Measurements from ENCODE around the gene IQCE. TPM values are rescaled to one million over a fixed set of nuclear protein-coding genes. Genes with fewer than 3 reads are reported as not detected.

IQCE gene
- total and polyA plus RNA-seq, 2 donors (not counting 1 experiment from before 2014, with no cell fraction given) = 3.5 to 9.5 TPM

DNA sequence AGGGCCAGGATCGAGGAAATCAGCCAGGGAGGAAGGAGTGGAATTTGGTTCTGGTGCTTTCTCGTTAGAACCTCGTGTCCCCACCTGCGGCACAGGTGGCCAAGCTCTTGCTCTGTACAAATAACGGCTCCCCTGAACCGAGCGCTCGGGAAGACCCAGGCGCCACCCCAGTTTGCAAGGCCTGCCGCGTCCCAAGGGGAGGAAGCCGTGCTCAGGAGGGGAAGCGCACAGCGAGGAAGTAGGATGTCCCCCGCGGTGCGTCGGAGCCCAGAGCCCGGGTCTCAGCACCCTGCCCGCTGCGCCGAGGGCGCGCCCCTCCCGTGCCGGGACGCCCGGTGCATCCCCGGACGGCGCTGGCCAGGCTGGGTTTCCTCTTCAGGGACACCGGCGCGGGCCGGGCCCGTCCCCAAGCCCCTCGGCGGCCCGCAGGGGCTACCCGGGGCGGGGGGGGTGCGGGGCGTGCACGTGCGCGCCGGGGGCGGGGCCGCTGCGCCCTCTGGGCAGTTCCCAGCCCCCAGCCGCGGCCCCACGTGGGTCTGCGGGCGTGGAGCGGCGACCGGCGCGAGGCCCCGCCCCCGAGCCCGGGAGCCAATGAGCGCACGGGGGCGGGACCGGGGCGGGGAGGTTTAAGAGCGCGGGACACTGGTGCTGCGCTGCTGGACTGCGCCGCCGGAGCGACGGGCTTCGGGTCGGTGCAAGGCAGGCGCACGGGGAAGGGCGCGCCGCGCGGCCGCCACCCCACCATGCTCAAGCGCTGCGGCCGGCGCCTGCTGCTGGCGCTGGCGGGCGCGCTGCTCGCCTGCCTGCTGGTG is 39.5 kb upstream of the IQCE start, which contains the start of gene LFNG:
Gene LFNG (plus strand): TSS at position 656 of the 812 bp plus-strand sequence. CDS start 88 bp downstream, at position 744.
- Mint-ChIP-seq H3K4me3 (peak within 1 kb of the TSS; percentile 99), H3K9me3 (ENCODE audit: insufficient read depth) (no peaks in the 10 kb centered on the region), H3K27ac (peak within 1 kb of the TSS; percentile 96), H3K27me3 (no peaks in the 10 kb centered on the region), H3K4me1 (peaks cover 52% of the 10 kb centered on the region)
- no peaks in the 10 kb centered on the region for H3K9me3 ChIP-seq (ENCODE audit: control extremely low read depth in 1 of 3, control insufficient read depth in 2 of 3, insufficient read depth in 1 of 3, low read length in 2 of 3)
- ChIA-PET POLR2A (interaction anchor here (0.8 to 14.9 kb wide), 3 partner anchors 9 to 36 kb away, joined by 3 to 340 read pairs (median 52); partner anchors contain the start of gene BRAT1), CTCF (interaction anchor here (1.3 kb wide), 1 partner anchor 10 kb away, joined by 4 read pairs; no protein-coding TSS in a partner anchor)
- H2AFZ ChIP-seq (ENCODE audit: insufficient read depth, low read depth, low read length, poor library complexity, severe bottlenecking) = peak within 1 kb of the TSS; percentile 76
- DNase-seq (peak; percentile 94), ATAC-seq (ENCODE audit: low read depth) (peak; percentile 80)
- peaks cover 40 to 49% of the 10 kb centered on the region in 2 donors for H3K4me1 ChIP-seq (ENCODE audit: control insufficient read depth in 2 of 2, insufficient read depth in 2 of 2, low read length in 2 of 2)
- peak within 1 kb of the TSS; percentile 90 for H3K9ac ChIP-seq (ENCODE audit: low read length)
- H3K4me3 ChIP-seq (ENCODE audit: control extremely low read depth in 1 of 5, extremely low read depth in 1 of 5, insufficient read depth in 1 of 5, low read depth in 2 of 5, low read length in 4 of 5) = peak within 1 kb of the TSS; percentile 84 to 100 (median 97)
- H3K4me2 ChIP-seq (replicated peaks; ENCODE audit: low read depth, low read length, poor library complexity, severe bottlenecking) = peak within 1 kb of the TSS; percentile 98
- peaks cover 0 to 29% of the 10 kb centered on the region in 2 experiments for H3K36me3 ChIP-seq (replicated peaks in 1 of 2; ENCODE audit: control extremely low read depth in 1 of 2, control insufficient read depth in 1 of 2, extremely low read depth in 1 of 2, insufficient read depth in 2 of 2, low read length in 1 of 2)
- no peaks in the 10 kb centered on the region for H3K27me3 ChIP-seq (replicated peaks in 1 of 4; ENCODE audit: control extremely low read depth in 1 of 4, control insufficient read depth in 3 of 4, insufficient read depth in 4 of 4, low read length in 3 of 4)
- WGBS (ENCODE audit: insufficient coverage) = under 1% methylated on average over 95 of the region's 95 CpGs
- no peak for TF ChIP-seq EZH2 (IDR thresholded peaks at IDR 0.05; ENCODE audit: borderline replicate concordance, insufficient read depth, low read depth, low read length, poor library complexity, severe bottlenecking)
- H4K20me1 ChIP-seq (ENCODE audit: control insufficient read depth, insufficient read depth, low read length, poor library complexity, severe bottlenecking) = peaks cover 44% of the 10 kb centered on the region
- intact Hi-C loops (cut with micrococcal nuclease) = loop anchor here (1.0 to 2.0 kb wide), 4 partner anchors 8 to 43 kb away; partner anchors contain the start of genes BRAT1 and GRIFIN
- peaks cover 52% of the 10 kb centered on the region for H3K79me2 ChIP-seq (ENCODE audit: control insufficient read depth, insufficient read depth, low read length)
- peak within 1 kb of the TSS; percentile 62 to 75 for H3K27ac ChIP-seq (ENCODE audit: low read length in 2 of 2)

DNA sequence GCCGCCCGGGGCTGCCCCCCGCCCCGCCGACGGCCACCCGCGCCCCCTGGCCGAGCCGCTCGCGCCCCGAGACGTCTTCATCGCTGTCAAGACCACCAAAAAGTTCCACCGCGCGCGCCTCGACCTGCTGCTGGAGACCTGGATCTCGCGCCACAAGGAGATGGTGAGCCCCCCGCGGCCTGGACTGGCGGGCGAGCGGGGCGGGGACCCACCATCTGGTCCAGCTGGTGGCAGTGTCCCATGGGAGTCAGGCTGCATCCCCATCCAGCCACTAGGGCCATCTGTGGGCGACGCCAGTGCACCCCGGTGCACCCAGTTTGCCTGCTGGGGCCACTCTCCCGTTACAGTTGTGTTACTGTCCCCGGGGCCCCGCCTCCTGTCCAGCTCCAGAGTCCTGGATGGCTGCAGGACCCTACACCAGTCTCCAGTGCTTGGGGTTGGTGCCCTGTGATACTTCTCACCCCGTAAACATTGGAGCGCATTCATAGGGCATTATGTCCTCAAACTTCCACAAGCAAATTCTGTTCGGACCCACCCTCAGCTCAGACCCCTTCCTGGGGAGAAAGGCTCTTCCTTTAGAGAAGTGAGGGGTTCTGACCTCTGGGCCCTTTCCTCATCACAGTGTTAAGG is 38.5 kb upstream of the IQCE start:
- no peaks in the 10 kb centered on the region for H3K27me3 ChIP-seq (replicated peaks in 1 of 4; ENCODE audit: control extremely low read depth in 1 of 4, control insufficient read depth in 3 of 4, insufficient read depth in 4 of 4, low read length in 3 of 4)
- peak overlapping the region; percentile 90 for H3K9ac ChIP-seq (ENCODE audit: low read length)
- TF ChIP-seq, protein P1, sequence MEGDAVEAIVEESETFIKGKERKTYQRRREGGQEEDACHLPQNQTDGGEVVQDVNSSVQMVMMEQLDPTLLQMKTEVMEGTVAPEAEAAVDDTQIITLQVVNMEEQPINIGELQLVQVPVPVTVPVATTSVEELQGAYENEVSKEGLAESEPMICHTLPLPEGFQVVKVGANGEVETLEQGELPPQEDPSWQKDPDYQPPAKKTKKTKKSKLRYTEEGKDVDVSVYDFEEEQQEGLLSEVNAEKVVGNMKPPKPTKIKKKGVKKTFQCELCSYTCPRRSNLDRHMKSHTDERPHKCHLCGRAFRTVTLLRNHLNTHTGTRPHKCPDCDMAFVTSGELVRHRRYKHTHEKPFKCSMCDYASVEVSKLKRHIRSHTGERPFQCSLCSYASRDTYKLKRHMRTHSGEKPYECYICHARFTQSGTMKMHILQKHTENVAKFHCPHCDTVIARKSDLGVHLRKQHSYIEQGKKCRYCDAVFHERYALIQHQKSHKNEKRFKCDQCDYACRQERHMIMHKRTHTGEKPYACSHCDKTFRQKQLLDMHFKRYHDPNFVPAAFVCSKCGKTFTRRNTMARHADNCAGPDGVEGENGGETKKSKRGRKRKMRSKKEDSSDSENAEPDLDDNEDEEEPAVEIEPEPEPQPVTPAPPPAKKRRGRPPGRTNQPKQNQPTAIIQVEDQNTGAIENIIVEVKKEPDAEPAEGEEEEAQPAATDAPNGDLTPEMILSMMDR (IDR thresholded peaks at IDR 0.05) = no peak
- no peak for TF ChIP-seq EZH2 (IDR thresholded peaks at IDR 0.05; ENCODE audit: borderline replicate concordance, insufficient read depth, low read depth, low read length, poor library complexity, severe bottlenecking)
- intact Hi-C loops (cut with micrococcal nuclease) = loop anchor here (5.0 kb wide), 1 partner anchor 112 kb away; the partner anchor contains the start of gene TTYH3
- ChIA-PET CTCF (interaction anchor here (1.0 to 2.3 kb wide), 5 partner anchors 10 to 42 kb away, joined by 3 to 21 read pairs (median 6); no protein-coding TSS in a partner anchor), POLR2A (interaction anchor here (1.3 to 14.9 kb wide), 4 partner anchors 9 to 125 kb away, joined by 4 to 340 read pairs (median 34); no protein-coding TSS in a partner anchor)
- no peak overlapping the region for H2AFZ ChIP-seq (ENCODE audit: insufficient read depth, low read depth, low read length, poor library complexity, severe bottlenecking)
- DNase-seq (peak; percentile 59), ATAC-seq (ENCODE audit: low read depth) (no peak)
- H4K20me1 ChIP-seq (ENCODE audit: control insufficient read depth, insufficient read depth, low read length, poor library complexity, severe bottlenecking) = peaks cover 53% of the 10 kb centered on the region
- H3K4me2 ChIP-seq (replicated peaks; ENCODE audit: low read depth, low read length, poor library complexity, severe bottlenecking) = peak overlapping the region; percentile 85
- under 1% methylated on average over 34 of the region's 37 CpGs for WGBS (ENCODE audit: insufficient coverage)
- peaks cover 49 to 57% of the 10 kb centered on the region in 2 donors for H3K4me1 ChIP-seq (ENCODE audit: control insufficient read depth in 2 of 2, insufficient read depth in 2 of 2, low read length in 2 of 2)
- H3K9me3 ChIP-seq (ENCODE audit: control extremely low read depth in 1 of 3, control insufficient read depth in 2 of 3, insufficient read depth in 1 of 3, low read length in 2 of 3) = no peaks in the 10 kb centered on the region
- peaks cover 0 to 38% of the 10 kb centered on the region in 2 experiments for H3K36me3 ChIP-seq (replicated peaks in 1 of 2; ENCODE audit: control extremely low read depth in 1 of 2, control insufficient read depth in 1 of 2, extremely low read depth in 1 of 2, insufficient read depth in 2 of 2, low read length in 1 of 2)
- Mint-ChIP-seq H3K9me3 (ENCODE audit: insufficient read depth) (no peaks in the 10 kb centered on the region), H3K4me3 (peak overlapping the region; percentile 99), H3K4me1 (peaks cover 56% of the 10 kb centered on the region), H3K27ac (peak overlapping the region; percentile 96), H3K27me3 (no peaks in the 10 kb centered on the region)
- peaks cover 53% of the 10 kb centered on the region for H3K79me2 ChIP-seq (ENCODE audit: control insufficient read depth, insufficient read depth, low read length)
- peak overlapping the region; percentile 44 to 72 for H3K27ac ChIP-seq (ENCODE audit: low read length in 2 of 2)
- peak overlapping the region; percentile 84 to 100 (median 97) for H3K4me3 ChIP-seq (ENCODE audit: control extremely low read depth in 1 of 5, extremely low read depth in 1 of 5, insufficient read depth in 1 of 5, low read depth in 2 of 5, low read length in 4 of 5)
